ENCODE measurements around the gene TMEM198. TPM values are rescaled to one million over a fixed set of nuclear protein-coding genes. Genes with fewer than 3 reads are reported as not detected.
A peak's percentile ranks its signal among the peaks of the same experiment; 100 is the strongest.

TMEM198 gene
- total and polyA plus RNA-seq, 5 donors from 2014 or later = 0.62 TPM; not detected in 4

DNA sequence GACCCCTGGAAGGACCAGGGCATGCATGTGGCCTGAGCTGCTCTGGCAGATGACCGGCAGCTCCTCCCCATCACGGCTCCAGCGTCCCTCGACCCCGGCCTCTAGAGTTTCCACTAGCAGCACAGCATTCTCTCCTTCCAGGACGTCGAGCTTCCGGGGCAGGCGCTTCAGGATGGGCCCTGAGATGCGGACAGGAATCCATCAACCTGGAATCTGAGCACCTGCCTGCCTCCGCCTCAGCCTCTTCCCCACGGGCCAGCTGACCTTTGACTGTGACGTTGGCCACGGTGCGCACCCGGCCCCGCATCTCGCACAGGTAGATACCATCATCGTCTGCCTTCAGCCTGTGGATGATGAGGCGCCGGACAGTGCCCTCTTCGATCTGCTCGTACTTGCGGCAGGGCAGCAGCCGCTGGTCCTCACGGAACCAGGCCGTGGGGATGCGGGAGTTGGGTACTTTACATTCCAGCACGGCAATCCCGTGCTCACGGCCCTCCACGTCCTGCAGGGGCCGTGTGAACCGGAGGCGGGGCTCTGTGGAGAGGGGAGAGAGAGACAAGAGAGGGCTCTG, 24.0 kb downstream of the TMEM198 start:
- H3K27me3 Mint-ChIP-seq = peaks cover 22% of the 10 kb centered on the region

DNA sequence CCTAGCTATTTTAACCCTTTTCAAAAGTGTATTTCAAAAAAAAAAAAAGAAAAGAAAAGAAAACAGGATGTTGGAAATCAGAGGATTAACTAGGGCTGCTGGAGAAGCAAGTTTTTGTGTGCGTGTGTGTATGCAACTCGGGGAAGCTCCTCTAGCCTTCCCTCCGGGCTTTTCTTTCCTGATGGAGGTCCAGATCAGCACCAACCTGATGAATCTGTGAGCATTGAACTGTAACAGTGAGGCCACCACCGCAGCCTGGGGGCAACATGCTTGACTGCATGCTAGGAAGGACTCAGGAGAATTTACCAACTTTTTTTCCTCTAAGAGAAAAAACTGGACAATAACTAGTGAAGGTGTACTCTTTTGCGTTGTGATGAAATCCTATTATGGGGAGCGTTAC, 25.2 kb downstream of the TMEM198 start:
- Histone ChIP-seq H3K4me1 (ENCODE audit: control insufficient read depth, insufficient read depth, low read length, poor library complexity, severe bottlenecking) (peaks cover 6% of the 10 kb centered on the region), H3K27ac (ENCODE audit: insufficient read depth, low read length, poor library complexity, severe bottlenecking) (no peak overlapping the region), H3K27me3 (ENCODE audit: control insufficient read depth, insufficient read depth, low read length) (peaks cover 6% of the 10 kb centered on the region), H3K9me3 (ENCODE audit: control insufficient read depth in 2 of 2, low read length in 2 of 2) (no peaks in the 10 kb centered on the region), H3K4me3 (ENCODE audit: low read depth, low read length) (no peak overlapping the region), H3K36me3 (ENCODE audit: control insufficient read depth, insufficient read depth, low read length) (no peaks in the 10 kb centered on the region)
- no peak for DNase-seq
- Mint-ChIP-seq H3K4me1 (peaks cover 0 to 3% (median 0%) of the 10 kb centered on the region in 4 donors), H3K27ac (no peak overlapping the region), H3K9me3 (peaks cover 0 to 3% (median 0%) of the 10 kb centered on the region in 7 donors), H3K27me3 (peaks cover 31% of the 10 kb centered on the region), H3K36me3 (no peaks in the 10 kb centered on the region), H3K4me3 (peak overlapping the region in 2 of 4 donors; percentile 2 to 11)
- ATAC-seq (ENCODE audit: low read depth in 2 of 2) = no peak

More for the DNA sequence above, 24.0 kb downstream of the TMEM198 start:
- DNase-seq (no peak), ATAC-seq (ENCODE audit: low read depth in 2 of 2) (no peak)
- H3K36me3 ChIP-seq (ENCODE audit: control insufficient read depth, insufficient read depth, low read length) = no peaks in the 10 kb centered on the region
- Mint-ChIP-seq H3K4me3 (no peak overlapping the region), H3K27ac (peak overlapping the region in 1 of 3 donors; percentile 92), H3K9me3 (peaks cover 0 to 3% (median 0%) of the 10 kb centered on the region in 7 donors), H3K4me1 (peaks cover 0 to 3% (median 0%) of the 10 kb centered on the region in 4 donors), H3K36me3 (no peaks in the 10 kb centered on the region)
- H3K4me1 ChIP-seq (ENCODE audit: control insufficient read depth, insufficient read depth, low read length, poor library complexity, severe bottlenecking) = peaks cover 6% of the 10 kb centered on the region
- H3K27me3 ChIP-seq (ENCODE audit: control insufficient read depth, insufficient read depth, low read length) = peaks cover 5% of the 10 kb centered on the region
- no peak overlapping the region for H3K4me3 ChIP-seq (ENCODE audit: low read depth, low read length)
- H3K9me3 ChIP-seq (ENCODE audit: control insufficient read depth in 2 of 2, low read length in 2 of 2) = no peaks in the 10 kb centered on the region
- H3K27ac ChIP-seq (ENCODE audit: insufficient read depth, low read length, poor library complexity, severe bottlenecking) = no peak overlapping the region

DNA sequence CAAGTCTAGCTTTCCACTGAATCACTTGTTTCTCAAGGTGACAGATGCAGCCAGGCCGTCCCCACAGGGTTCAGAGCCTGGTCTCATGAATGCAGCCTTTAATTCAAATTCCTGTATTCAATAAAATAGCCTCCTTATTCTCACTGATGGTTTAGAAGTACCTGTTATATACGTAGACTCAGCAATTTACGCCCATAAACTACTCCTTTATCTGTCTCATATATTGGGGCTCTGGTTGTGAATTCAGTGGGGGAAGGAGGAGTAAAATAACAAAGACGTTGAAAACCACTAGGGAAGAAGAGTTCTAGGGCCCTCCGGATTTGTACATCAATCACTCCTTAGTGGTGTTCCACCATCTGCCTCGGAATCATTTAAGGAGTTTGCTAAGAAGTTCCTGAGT, 25.8 kb downstream of the TMEM198 start:
- no peak overlapping the region for H3K27ac ChIP-seq (ENCODE audit: insufficient read depth, low read length, poor library complexity, severe bottlenecking)
- no peaks in the 10 kb centered on the region for H3K36me3 ChIP-seq (ENCODE audit: control insufficient read depth, insufficient read depth, low read length)
- Mint-ChIP-seq H3K27ac (no peak overlapping the region), H3K4me3 (peak overlapping the region in 2 of 4 donors; percentile 11 to 37), H3K4me1 (peaks cover 0 to 3% (median 0%) of the 10 kb centered on the region in 4 donors), H3K27me3 (peaks cover 34% of the 10 kb centered on the region), H3K9me3 (peaks cover 0 to 3% (median 0%) of the 10 kb centered on the region in 7 donors), H3K36me3 (no peaks in the 10 kb centered on the region)
- peaks cover 6% of the 10 kb centered on the region for H3K27me3 ChIP-seq (ENCODE audit: control insufficient read depth, insufficient read depth, low read length)
- H3K9me3 ChIP-seq (ENCODE audit: control insufficient read depth in 2 of 2, low read length in 2 of 2) = no peaks in the 10 kb centered on the region
- no peak for ATAC-seq (ENCODE audit: low read depth in 2 of 2)
- no peak for DNase-seq
- H3K4me3 ChIP-seq (ENCODE audit: low read depth, low read length) = no peak overlapping the region
- peaks cover 6% of the 10 kb centered on the region for H3K4me1 ChIP-seq (ENCODE audit: control insufficient read depth, insufficient read depth, low read length, poor library complexity, severe bottlenecking)

DNA sequence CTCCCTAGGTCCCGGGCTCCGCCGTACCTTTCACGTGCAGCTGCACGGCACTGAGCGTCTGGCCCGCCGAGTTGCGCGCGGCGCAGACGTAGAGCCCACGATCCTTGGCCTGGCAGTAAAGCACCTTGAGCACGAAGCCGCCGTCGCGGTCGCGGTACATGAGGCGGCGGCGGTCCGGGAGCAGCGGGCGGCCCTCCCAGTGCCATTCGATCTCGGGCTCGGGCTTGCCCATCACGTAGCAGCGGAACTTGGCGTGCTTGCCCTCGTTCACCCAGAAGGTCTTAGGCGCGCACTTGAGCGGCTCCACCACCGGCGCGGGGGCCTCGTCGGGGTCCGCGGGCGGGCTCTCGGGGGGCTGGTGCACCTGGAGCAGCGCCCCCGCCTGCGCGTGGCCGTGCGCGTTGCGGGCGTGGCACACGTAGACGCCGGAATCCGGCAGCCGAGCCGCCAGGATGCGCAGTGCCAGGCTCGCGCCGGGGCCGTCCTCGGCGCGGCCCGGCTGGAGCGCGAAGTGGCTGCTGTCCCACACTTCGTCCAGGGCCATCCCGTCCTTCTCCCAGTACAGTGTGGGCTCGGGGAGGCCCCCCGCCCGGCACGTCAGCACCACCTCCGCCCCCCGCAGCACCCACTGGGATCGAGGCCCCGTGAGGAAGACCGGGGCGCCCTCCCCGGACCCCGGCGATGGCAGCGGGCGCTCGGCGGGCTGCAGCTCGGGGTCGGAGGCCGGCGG, 26.5 kb downstream of the TMEM198 start:
- peak overlapping the region in 1 of 4 donors; percentile 11 for H3K4me3 Mint-ChIP-seq

DNA sequence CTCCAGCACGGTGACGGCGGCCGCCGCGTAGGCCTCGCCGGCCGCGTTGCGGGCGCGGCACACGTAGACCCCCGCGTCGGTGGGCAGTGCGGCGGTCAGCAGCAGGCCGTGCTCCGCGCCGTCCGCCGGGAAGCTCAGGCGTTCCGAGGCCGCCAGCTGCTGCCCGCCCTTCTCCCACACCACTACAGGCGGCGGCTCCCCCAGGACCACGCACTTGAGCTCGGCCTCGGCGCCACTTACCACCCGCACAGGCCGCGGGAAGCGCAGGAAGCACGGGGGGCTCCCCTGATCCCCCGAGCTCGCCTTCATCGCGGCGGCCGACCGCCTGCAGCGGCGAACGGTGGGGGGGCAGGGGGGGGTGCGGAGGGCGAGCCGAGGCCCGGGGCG, 27.1 kb downstream of the TMEM198 start:
- H3K9me3 ChIP-seq (ENCODE audit: control insufficient read depth in 2 of 2, low read length in 2 of 2) = no peaks in the 10 kb centered on the region
- Mint-ChIP-seq H3K9me3 (peaks cover 0 to 3% (median 0%) of the 10 kb centered on the region in 7 donors), H3K27ac (no peak overlapping the region), H3K4me3 (no peak overlapping the region), H3K27me3 (peaks cover 46% of the 10 kb centered on the region), H3K36me3 (no peaks in the 10 kb centered on the region), H3K4me1 (peaks cover 0 to 3% (median 1%) of the 10 kb centered on the region in 4 donors)
- DNase-seq (no peak), ATAC-seq (ENCODE audit: low read depth in 2 of 2) (no peak)
- no peak overlapping the region for H3K4me3 ChIP-seq (ENCODE audit: low read depth, low read length)
- H3K4me1 ChIP-seq (ENCODE audit: control insufficient read depth, insufficient read depth, low read length, poor library complexity, severe bottlenecking) = peaks cover 6% of the 10 kb centered on the region
- no peak overlapping the region for H3K27ac ChIP-seq (ENCODE audit: insufficient read depth, low read length, poor library complexity, severe bottlenecking)
- H3K36me3 ChIP-seq (ENCODE audit: control insufficient read depth, insufficient read depth, low read length) = no peaks in the 10 kb centered on the region
- H3K27me3 ChIP-seq (ENCODE audit: control insufficient read depth, insufficient read depth, low read length) = peaks cover 6% of the 10 kb centered on the region

More for the DNA sequence above, 26.5 kb downstream of the TMEM198 start:
- H3K4me1 ChIP-seq (ENCODE audit: control insufficient read depth, insufficient read depth, low read length, poor library complexity, severe bottlenecking) = peaks cover 6% of the 10 kb centered on the region
- no peak overlapping the region for H3K27ac ChIP-seq (ENCODE audit: insufficient read depth, low read length, poor library complexity, severe bottlenecking)
- no peak for ATAC-seq (ENCODE audit: low read depth in 2 of 2)
- H3K9me3 ChIP-seq (ENCODE audit: control insufficient read depth in 2 of 2, low read length in 2 of 2) = no peaks in the 10 kb centered on the region
- Mint-ChIP-seq H3K36me3 (no peaks in the 10 kb centered on the region), H3K27me3 (peaks cover 40% of the 10 kb centered on the region), H3K9me3 (peaks cover 0 to 3% (median 0%) of the 10 kb centered on the region in 7 donors), H3K4me1 (peaks cover 0 to 3% (median under 1%) of the 10 kb centered on the region in 4 donors), H3K27ac (no peak overlapping the region)
- H3K27me3 ChIP-seq (ENCODE audit: control insufficient read depth, insufficient read depth, low read length) = peaks cover 6% of the 10 kb centered on the region
- H3K36me3 ChIP-seq (ENCODE audit: control insufficient read depth, insufficient read depth, low read length) = no peaks in the 10 kb centered on the region
- no peak overlapping the region for H3K4me3 ChIP-seq (ENCODE audit: low read depth, low read length)
- no peak for DNase-seq

DNA sequence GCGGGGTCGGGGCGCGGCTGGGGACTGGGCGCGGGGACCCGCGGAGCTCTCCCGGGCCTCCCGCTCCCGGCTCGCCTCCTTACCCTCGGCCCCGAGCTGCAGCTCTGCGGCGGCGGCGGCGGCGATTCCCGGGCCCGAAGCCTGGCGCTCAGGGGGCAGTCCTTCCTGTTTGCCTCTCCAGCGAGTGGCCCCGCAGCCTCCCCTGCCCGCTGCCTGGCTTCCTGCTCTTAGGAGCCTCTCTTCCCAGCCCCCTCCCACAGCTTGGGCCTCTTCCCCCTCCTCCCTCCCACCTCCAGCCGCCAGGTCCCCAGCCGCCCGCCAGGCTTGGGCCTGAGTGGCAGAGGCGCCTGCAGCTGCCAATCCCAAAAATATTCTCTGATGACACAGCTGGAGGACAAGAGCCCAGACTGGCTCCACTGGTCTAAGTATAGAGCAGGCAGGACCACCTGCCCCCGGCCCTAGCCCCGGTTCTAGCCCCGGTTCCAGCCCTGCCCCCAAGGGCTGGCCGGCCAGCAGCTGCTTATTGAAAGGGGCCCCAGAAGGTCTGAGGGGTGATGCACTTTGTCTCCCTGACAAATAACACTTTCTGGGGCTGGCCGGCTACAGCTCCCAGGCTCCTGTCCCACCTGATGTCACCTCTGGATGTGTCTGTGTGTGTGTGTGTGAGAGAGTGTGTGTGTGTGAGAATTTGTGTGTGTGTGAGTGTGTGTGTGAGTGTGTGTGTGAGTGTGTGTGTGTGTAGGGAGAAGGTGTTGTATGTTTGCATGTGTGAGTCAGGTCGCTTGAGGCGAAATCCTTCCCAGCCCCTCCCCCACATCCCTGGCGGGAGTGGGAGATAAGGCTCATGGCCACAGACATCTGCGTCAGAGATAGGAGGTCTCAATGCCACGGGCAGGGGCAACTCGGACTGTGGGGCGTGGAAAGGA, 27.7 kb downstream of the TMEM198 start, which contains the start of gene OBSL1:
OBSL1 (minus strand) TSS at position 229 of the 926 bp plus-strand sequence. CDS start 307 bp downstream, outside the sequence.
- Histone ChIP-seq H3K27ac (ENCODE audit: insufficient read depth, low read length, poor library complexity, severe bottlenecking) (no peak within 1 kb of the TSS), H3K4me1 (ENCODE audit: control insufficient read depth, insufficient read depth, low read length, poor library complexity, severe bottlenecking) (peaks cover 6% of the 10 kb centered on the region), H3K27me3 (ENCODE audit: control insufficient read depth, insufficient read depth, low read length) (peaks cover 6% of the 10 kb centered on the region), H3K9me3 (ENCODE audit: control insufficient read depth in 2 of 2, low read length in 2 of 2) (no peaks in the 10 kb centered on the region), H3K4me3 (ENCODE audit: low read depth, low read length) (no peak within 1 kb of the TSS), H3K36me3 (ENCODE audit: control insufficient read depth, insufficient read depth, low read length) (no peaks in the 10 kb centered on the region)
- DNase-seq (no peak), ATAC-seq (ENCODE audit: low read depth in 2 of 2) (no peak)
- Mint-ChIP-seq H3K9me3 (peaks cover 0 to 3% (median 0%) of the 10 kb centered on the region in 7 donors), H3K4me1 (peaks cover 0 to 3% (median 1%) of the 10 kb centered on the region in 4 donors), H3K27ac (no peak within 1 kb of the TSS), H3K36me3 (no peaks in the 10 kb centered on the region), H3K27me3 (peaks cover 47% of the 10 kb centered on the region), H3K4me3 (peak within 1 kb of the TSS in 2 of 4 donors; percentile 34 to 46)

DNA sequence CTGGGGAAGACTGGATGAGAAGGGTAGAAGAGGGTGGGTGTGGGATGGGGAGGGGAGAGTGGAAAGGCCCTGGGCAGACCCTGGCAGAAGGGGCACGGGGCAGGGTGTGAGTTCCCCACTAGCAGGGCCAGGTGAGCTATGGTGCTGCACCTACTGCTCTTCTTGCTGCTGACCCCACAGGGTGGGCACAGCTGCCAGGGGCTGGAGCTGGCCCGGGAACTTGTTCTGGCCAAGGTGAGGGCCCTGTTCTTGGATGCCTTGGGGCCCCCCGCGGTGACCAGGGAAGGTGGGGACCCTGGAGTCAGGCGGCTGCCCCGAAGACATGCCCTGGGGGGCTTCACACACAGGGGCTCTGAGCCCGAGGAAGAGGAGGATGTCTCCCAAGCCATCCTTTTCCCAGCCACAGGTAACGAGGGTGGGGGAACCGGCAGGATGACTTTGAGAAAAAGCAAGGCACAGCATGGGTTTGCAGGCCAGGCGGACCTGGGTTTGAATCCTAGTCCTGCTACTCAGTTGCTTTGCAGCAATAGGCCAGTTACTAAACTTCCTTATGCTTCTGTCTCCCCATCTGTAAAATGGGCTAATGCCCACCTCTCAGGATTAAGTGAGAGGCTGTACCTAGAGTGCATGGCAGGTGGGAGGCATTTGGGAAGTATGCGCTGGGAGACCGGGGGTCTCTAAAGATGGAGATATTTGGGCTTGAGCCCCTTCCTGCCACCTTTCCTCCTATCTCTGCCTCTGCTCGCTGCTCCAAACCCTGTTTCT, 28.6 kb downstream of the TMEM198 start, which contains the start of gene INHA:
INHA (plus strand) TSS at position 74 of the 765 bp plus-strand sequence; CDS start at position 139, 65 bp downstream.
- no peaks in the 10 kb centered on the region for H3K36me3 Mint-ChIP-seq
- ATAC-seq (ENCODE audit: low read depth in 2 of 2) (no peak), DNase-seq (no peak)
- H3K36me3 ChIP-seq (ENCODE audit: control insufficient read depth, insufficient read depth, low read length) = no peaks in the 10 kb centered on the region
- H3K9me3 Mint-ChIP-seq = peaks cover 0 to 3% (median 0%) of the 10 kb centered on the region in 7 donors
- no peak within 1 kb of the TSS for H3K27ac Mint-ChIP-seq
- peaks cover 6% of the 10 kb centered on the region for H3K4me1 ChIP-seq (ENCODE audit: control insufficient read depth, insufficient read depth, low read length, poor library complexity, severe bottlenecking)
- H3K27ac ChIP-seq (ENCODE audit: insufficient read depth, low read length, poor library complexity, severe bottlenecking) = no peak within 1 kb of the TSS
- H3K27me3 ChIP-seq (ENCODE audit: control insufficient read depth, insufficient read depth, low read length) = peaks cover 9% of the 10 kb centered on the region
- H3K9me3 ChIP-seq (ENCODE audit: control insufficient read depth in 2 of 2, low read length in 2 of 2) = no peaks in the 10 kb centered on the region
- peak within 1 kb of the TSS in 2 of 4 donors; percentile 34 to 46 for H3K4me3 Mint-ChIP-seq
- H3K4me3 ChIP-seq (ENCODE audit: low read depth, low read length) = no peak within 1 kb of the TSS
- H3K27me3 Mint-ChIP-seq = peaks cover 47% of the 10 kb centered on the region
- peaks cover 0 to 3% (median 1%) of the 10 kb centered on the region in 4 donors for H3K4me1 Mint-ChIP-seq
